ENCODE measurements around the gene PACS2.

DNA sequence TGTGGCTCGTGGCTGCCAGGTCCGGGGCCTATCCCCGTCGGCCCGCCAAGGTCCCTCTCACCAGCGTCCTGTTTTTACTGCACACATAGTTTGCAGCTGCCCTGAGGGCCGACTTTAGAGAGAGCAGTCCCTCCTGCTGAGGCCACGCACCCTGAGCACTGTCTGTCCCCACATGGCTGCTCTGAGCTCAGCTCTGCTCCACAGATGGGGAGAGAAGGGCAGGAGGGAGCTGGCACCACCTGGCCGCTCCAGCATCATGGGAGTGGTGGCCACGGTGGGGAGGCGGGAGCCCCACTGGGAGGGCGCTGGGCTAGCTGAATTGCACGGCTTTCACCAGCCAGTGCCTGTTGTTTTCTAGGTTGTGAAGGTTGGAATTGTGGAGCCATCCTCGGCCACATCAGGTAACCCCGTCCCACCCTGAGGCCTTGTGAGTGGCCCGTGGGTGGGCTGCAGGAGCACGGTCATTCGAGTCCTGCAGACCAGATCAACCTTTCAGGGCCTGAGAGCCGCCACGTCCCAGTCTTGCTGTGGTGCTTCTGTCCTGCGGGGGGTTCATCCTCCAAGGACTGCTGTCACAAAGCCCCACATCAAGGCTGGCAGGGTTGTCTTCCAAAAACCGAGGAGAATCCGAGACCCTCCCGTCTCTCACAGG is 76.4 kb downstream of the PACS2 start:
- TF ChIP-seq, protein P1, sequence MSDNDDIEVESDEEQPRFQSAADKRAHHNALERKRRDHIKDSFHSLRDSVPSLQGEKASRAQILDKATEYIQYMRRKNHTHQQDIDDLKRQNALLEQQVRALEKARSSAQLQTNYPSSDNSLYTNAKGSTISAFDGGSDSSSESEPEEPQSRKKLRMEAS (CRISPR knock-in tag; IDR thresholded peaks at IDR 0.05) = no peak
- no peak for TF ChIP-seq CBFB (CRISPR knock-in tag; IDR thresholded peaks at IDR 0.05; ENCODE audit: low read depth)
